ENCODE data around the gene MACROD2.

MACROD2 gene

DNA sequence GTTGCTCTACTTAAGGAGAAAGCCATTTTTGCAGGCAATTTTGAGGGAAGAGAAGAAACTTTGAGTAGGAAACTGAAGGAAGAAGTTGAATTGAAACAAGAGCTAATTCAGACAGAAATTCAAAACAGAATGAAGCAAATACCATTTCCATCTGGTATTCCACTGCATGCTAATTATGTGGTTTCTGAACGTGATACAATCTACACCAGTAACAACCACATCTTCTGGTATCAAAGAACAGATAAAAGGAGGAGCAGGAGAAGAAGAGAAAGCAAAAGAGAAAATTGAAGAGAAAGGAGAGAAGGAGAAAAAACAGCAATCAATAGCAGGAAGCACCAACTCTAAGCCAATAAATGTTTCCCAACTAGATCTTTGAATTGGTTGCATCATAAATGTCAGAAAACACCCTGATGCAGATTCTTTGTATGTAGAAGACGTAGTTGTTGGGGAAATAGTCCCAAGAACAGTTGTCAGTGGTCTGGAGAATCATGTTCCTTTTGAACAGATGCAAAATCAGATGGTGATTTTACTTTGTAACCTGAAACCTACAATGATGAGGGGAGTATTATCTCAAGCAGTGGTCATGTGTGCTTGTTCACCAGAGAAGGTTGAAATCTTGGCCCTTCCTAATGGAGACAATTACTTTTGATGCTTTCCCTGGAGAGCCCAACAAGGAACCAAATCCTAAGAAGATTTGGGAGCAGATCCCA is 132.4 kb downstream of the MACROD2 start:
- no peaks in the 10 kb centered on the region for H3K9me3 ChIP-seq (ENCODE audit: insufficient read depth, low read length)
- H3K36me3 ChIP-seq (ENCODE audit: low read length), result no peaks in the 10 kb centered on the region
- no peaks in the 10 kb centered on the region for H3K27me3 ChIP-seq (ENCODE audit: low read length)
- H3K27ac ChIP-seq (ENCODE audit: low read depth, low read length), result no peak overlapping the region
- H3K9me2 ChIP-seq (replicated peaks; ENCODE audit: insufficient read depth, low read length), result no peaks in the 10 kb centered on the region
- no peaks in the 10 kb centered on the region for H3K79me2 ChIP-seq (ENCODE audit: insufficient read depth, low read length)
- no peak overlapping the region for H3K4me3 ChIP-seq (ENCODE audit: insufficient read depth, low read length, poor library complexity, severe bottlenecking)
- H4K20me1 ChIP-seq (ENCODE audit: low read depth, low read length), result no peaks in the 10 kb centered on the region
- H3F3A ChIP-seq (ENCODE audit: insufficient read depth), result no peaks in the 10 kb centered on the region
- H3K4me2 ChIP-seq (ENCODE audit: low read depth, low read length, poor library complexity, severe bottlenecking), result no peak overlapping the region
- H3K9ac ChIP-seq (ENCODE audit: low read length), result no peak overlapping the region
- no peak for TF ChIP-seq EZH2phosphoT487 (conservative IDR thresholded peaks at IDR 0.05; ENCODE audit: low read length)
- TF ChIP-seq, protein P1, sequence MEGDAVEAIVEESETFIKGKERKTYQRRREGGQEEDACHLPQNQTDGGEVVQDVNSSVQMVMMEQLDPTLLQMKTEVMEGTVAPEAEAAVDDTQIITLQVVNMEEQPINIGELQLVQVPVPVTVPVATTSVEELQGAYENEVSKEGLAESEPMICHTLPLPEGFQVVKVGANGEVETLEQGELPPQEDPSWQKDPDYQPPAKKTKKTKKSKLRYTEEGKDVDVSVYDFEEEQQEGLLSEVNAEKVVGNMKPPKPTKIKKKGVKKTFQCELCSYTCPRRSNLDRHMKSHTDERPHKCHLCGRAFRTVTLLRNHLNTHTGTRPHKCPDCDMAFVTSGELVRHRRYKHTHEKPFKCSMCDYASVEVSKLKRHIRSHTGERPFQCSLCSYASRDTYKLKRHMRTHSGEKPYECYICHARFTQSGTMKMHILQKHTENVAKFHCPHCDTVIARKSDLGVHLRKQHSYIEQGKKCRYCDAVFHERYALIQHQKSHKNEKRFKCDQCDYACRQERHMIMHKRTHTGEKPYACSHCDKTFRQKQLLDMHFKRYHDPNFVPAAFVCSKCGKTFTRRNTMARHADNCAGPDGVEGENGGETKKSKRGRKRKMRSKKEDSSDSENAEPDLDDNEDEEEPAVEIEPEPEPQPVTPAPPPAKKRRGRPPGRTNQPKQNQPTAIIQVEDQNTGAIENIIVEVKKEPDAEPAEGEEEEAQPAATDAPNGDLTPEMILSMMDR (IDR thresholded peaks at IDR 0.05; ENCODE audit: insufficient read depth, low read length, poor library complexity, severe bottlenecking), result no peak
- H2AFZ ChIP-seq (ENCODE audit: low read depth, low read length, severe bottlenecking), result no peak overlapping the region

- Histone ChIP-seq H3K27me3 (ENCODE audit: low read length) (no peaks in the 10 kb centered on the region), H3F3A (ENCODE audit: insufficient read depth) (no peaks in the 10 kb centered on the region), H3K9ac (ENCODE audit: low read length) (no peak overlapping the region), H3K79me2 (ENCODE audit: insufficient read depth, low read length) (no peaks in the 10 kb centered on the region), H3K27ac (ENCODE audit: low read depth, low read length) (no peak overlapping the region), H4K20me1 (ENCODE audit: low read depth, low read length) (no peaks in the 10 kb centered on the region), H3K4me3 (ENCODE audit: insufficient read depth, low read length, poor library complexity, severe bottlenecking) (no peak overlapping the region), H3K4me2 (ENCODE audit: low read depth, low read length, poor library complexity, severe bottlenecking) (no peak overlapping the region), H3K36me3 (ENCODE audit: low read length) (no peaks in the 10 kb centered on the region), H2AFZ (ENCODE audit: low read depth, low read length, severe bottlenecking) (no peak overlapping the region), H3K9me3 (ENCODE audit: insufficient read depth, low read length) (no peaks in the 10 kb centered on the region), H3K9me2 (replicated peaks; ENCODE audit: insufficient read depth, low read length) (no peaks in the 10 kb centered on the region)
- TF ChIP-seq EZH2phosphoT487 (conservative IDR thresholded peaks at IDR 0.05; ENCODE audit: low read length), result no peak
- TF ChIP-seq, protein P1 (IDR thresholded peaks at IDR 0.05; ENCODE audit: insufficient read depth, low read length, poor library complexity, severe bottlenecking), result no peak
Measured at GRCh38 chr20:14134004-14134403, 138.7 kb downstream of the MACROD2 start.

DNA sequence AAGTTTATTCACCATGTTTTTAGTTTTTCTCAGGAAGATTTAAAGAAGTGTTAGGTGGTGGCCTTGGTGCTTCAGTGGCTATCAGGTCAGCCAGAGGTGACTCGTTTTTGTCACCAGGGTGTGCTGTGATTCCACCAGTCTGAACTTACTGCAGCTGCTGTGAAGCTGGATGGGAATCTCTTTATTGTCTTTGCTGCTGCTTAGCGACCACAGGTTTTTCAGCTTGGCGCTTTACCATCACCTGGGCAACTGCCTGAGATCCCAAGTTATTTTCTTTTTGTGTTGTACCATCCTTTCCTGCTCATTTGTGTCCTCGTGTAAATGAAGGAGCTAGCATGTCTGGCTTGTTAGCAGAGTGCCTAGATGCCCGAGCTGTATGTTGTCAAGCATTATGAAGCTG is 146.9 kb downstream of the MACROD2 start:
- TF ChIP-seq EZH2phosphoT487 (conservative IDR thresholded peaks at IDR 0.05; ENCODE audit: low read length), result no peak
- TF ChIP-seq, protein P1 (IDR thresholded peaks at IDR 0.05; ENCODE audit: insufficient read depth, low read length, poor library complexity, severe bottlenecking), result no peak
- no peak overlapping the region for H3K9ac ChIP-seq (ENCODE audit: low read length)
- H3K36me3 ChIP-seq (ENCODE audit: low read length), result no peaks in the 10 kb centered on the region
- no peak overlapping the region for H2AFZ ChIP-seq (ENCODE audit: low read depth, low read length, severe bottlenecking)
- no peak overlapping the region for H3K4me3 ChIP-seq (ENCODE audit: insufficient read depth, low read length, poor library complexity, severe bottlenecking)
- no peak overlapping the region for H3K27ac ChIP-seq (ENCODE audit: low read depth, low read length)
- no peaks in the 10 kb centered on the region for H3F3A ChIP-seq (ENCODE audit: insufficient read depth)
- H3K27me3 ChIP-seq (ENCODE audit: low read length), result no peaks in the 10 kb centered on the region
- H3K9me3 ChIP-seq (ENCODE audit: insufficient read depth, low read length), result no peaks in the 10 kb centered on the region
- no peaks in the 10 kb centered on the region for H3K9me2 ChIP-seq (replicated peaks; ENCODE audit: insufficient read depth, low read length)
- H3K4me2 ChIP-seq (ENCODE audit: low read depth, low read length, poor library complexity, severe bottlenecking), result no peak overlapping the region
- H4K20me1 ChIP-seq (ENCODE audit: low read depth, low read length), result no peaks in the 10 kb centered on the region
- no peaks in the 10 kb centered on the region for H3K79me2 ChIP-seq (ENCODE audit: insufficient read depth, low read length)
